ENCODE data around the gene TEC. TPM values are rescaled to one million over a fixed set of nuclear protein-coding genes. Genes with fewer than 3 reads are reported as not detected.

TEC gene
- total RNA-seq, 1 experiment from 2014 or later, result 4.5 TPM

DNA sequence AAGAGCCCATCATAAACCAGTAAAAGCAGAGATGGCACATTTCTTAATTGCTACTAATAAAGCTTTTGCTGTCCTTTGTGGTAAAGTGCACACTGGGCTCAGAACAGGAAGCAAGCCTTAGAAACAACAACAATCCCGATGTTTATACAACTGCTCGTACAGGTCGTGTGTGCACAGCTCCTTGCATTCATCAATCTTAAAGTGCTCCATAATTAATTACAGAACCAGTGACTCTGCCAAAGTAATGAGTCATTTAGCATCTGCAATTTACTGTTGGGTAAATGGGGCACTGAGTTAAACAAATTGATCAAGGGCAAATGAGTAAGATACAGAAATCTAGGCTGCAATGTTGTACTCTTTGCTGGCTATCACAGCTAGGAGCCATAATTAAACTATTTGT, 74.3 kb downstream of the TEC start:
- intact Hi-C loops (cut with micrococcal nuclease), result no loop called here
- no peak for DNase-seq (ENCODE audit: low read depth, low spot score)
- no peaks in the 10 kb centered on the region for H3K36me3 ChIP-seq (ENCODE audit: control insufficient read depth in 1 of 2, insufficient read depth in 2 of 2, low read length in 2 of 2)
- no peak overlapping the region for H3K9ac ChIP-seq (ENCODE audit: low read length)
- no peaks in the 10 kb centered on the region for H3K27me3 ChIP-seq (ENCODE audit: insufficient read depth, low read length)
- RAD21 ChIA-PET (ENCODE audit: low non-redundant PET in 1 of 2, low total read pairs in 2 of 2, uncharacterized antibody in 2 of 2, unreplicated experiment in 2 of 2), result no interaction called here
- H3K4me3 ChIP-seq (replicated peaks in 1 of 2; ENCODE audit: low read depth in 1 of 2, low read length in 2 of 2), result no peak overlapping the region
- no peaks in the 10 kb centered on the region for H4K20me1 ChIP-seq (ENCODE audit: insufficient read depth)
- no peaks in the 10 kb centered on the region for H3K9me3 ChIP-seq (ENCODE audit: control insufficient read depth in 1 of 2, insufficient read depth in 1 of 2, low read depth in 1 of 2, low read length in 2 of 2)
- no peaks in the 10 kb centered on the region for H3K79me2 ChIP-seq (ENCODE audit: insufficient read depth, low read length)
- POLR2A ChIA-PET, result interaction anchor here (1.3 kb wide), 1 partner anchor 9 kb away, joined by 3 read pairs; no protein-coding TSS in a partner anchor
- CTCF ChIA-PET, result no interaction called here
- no peak overlapping the region for H2AFZ ChIP-seq (ENCODE audit: low read depth, low read length, poor library complexity, severe bottlenecking)
- no TSS peak for BruUV-seq (replicated peaks)
- no peak overlapping the region for H3K27ac ChIP-seq (ENCODE audit: low read depth, low read length)
- no peak for TF ChIP-seq CBX3 (IDR thresholded peaks at IDR 0.05; ENCODE audit: low read depth)
- no peak for TF ChIP-seq RAD21 (IDR thresholded peaks at IDR 0.05; ENCODE audit: low read depth)
- TF ChIP-seq, protein P1, sequence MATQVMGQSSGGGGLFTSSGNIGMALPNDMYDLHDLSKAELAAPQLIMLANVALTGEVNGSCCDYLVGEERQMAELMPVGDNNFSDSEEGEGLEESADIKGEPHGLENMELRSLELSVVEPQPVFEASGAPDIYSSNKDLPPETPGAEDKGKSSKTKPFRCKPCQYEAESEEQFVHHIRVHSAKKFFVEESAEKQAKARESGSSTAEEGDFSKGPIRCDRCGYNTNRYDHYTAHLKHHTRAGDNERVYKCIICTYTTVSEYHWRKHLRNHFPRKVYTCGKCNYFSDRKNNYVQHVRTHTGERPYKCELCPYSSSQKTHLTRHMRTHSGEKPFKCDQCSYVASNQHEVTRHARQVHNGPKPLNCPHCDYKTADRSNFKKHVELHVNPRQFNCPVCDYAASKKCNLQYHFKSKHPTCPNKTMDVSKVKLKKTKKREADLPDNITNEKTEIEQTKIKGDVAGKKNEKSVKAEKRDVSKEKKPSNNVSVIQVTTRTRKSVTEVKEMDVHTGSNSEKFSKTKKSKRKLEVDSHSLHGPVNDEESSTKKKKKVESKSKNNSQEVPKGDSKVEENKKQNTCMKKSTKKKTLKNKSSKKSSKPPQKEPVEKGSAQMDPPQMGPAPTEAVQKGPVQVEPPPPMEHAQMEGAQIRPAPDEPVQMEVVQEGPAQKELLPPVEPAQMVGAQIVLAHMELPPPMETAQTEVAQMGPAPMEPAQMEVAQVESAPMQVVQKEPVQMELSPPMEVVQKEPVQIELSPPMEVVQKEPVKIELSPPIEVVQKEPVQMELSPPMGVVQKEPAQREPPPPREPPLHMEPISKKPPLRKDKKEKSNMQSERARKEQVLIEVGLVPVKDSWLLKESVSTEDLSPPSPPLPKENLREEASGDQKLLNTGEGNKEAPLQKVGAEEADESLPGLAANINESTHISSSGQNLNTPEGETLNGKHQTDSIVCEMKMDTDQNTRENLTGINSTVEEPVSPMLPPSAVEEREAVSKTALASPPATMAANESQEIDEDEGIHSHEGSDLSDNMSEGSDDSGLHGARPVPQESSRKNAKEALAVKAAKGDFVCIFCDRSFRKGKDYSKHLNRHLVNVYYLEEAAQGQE (IDR thresholded peaks at IDR 0.05; ENCODE audit: low read depth), result no peak
- TF ChIP-seq, protein P2, sequence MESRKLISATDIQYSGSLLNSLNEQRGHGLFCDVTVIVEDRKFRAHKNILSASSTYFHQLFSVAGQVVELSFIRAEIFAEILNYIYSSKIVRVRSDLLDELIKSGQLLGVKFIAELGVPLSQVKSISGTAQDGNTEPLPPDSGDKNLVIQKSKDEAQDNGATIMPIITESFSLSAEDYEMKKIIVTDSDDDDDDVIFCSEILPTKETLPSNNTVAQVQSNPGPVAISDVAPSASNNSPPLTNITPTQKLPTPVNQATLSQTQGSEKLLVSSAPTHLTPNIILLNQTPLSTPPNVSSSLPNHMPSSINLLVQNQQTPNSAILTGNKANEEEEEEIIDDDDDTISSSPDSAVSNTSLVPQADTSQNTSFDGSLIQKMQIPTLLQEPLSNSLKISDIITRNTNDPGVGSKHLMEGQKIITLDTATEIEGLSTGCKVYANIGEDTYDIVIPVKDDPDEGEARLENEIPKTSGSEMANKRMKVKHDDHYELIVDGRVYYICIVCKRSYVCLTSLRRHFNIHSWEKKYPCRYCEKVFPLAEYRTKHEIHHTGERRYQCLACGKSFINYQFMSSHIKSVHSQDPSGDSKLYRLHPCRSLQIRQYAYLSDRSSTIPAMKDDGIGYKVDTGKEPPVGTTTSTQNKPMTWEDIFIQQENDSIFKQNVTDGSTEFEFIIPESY (IDR thresholded peaks at IDR 0.05; ENCODE audit: extremely low read depth, insufficient replicate concordance, low read length), result no peak
- TF ChIP-seq YY1 (IDR thresholded peaks at IDR 0.05; ENCODE audit: extremely low read depth, insufficient replicate concordance, low read depth, low read length), result no peak
- TF ChIP-seq FOSL1 (IDR thresholded peaks at IDR 0.05; ENCODE audit: low read depth), result no peak
- TF ChIP-seq, protein P3, sequence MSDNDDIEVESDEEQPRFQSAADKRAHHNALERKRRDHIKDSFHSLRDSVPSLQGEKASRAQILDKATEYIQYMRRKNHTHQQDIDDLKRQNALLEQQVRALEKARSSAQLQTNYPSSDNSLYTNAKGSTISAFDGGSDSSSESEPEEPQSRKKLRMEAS (IDR thresholded peaks at IDR 0.05), result no peak
- TF ChIP-seq ELF1 (IDR thresholded peaks at IDR 0.05; ENCODE audit: borderline replicate concordance, low read depth), result no peak
- TF ChIP-seq, protein P4, sequence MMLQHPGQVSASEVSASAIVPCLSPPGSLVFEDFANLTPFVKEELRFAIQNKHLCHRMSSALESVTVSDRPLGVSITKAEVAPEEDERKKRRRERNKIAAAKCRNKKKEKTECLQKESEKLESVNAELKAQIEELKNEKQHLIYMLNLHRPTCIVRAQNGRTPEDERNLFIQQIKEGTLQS (IDR thresholded peaks at IDR 0.05), result no peak
- no peak for TF ChIP-seq POLR2AphosphoS5 (IDR thresholded peaks at IDR 0.05; ENCODE audit: low read depth, low read length)
- TF ChIP-seq ZNF274 (IDR thresholded peaks at IDR 0.05; ENCODE audit: low read depth, low read length), result no peak
- no peak for TF ChIP-seq SIN3A (IDR thresholded peaks at IDR 0.05; ENCODE audit: low read depth)
- H3K4me1 ChIP-seq (ENCODE audit: control insufficient read depth in 1 of 2, insufficient read depth in 2 of 2, low read length in 2 of 2), result no peaks in the 10 kb centered on the region; a peak in 1 of 4 replicates
- no peak for ATAC-seq
- H3K4me2 ChIP-seq (ENCODE audit: low read length), result no peak overlapping the region
- no peaks in the 10 kb centered on the region for H3K9me2 ChIP-seq (ENCODE audit: insufficient read depth)
